MG63 (cell line): Measurements from ENCODE around the gene ICAM5. TPM values are rescaled to one million over a fixed set of nuclear protein-coding genes. Genes with fewer than 3 reads are reported as not detected.

ENCODE experiments used
- DNase-seq: peaks from one replicate; pipeline ENCODE4 v3.0.0-alpha.2; 2020
- H3K27me3 ChIP-seq: fragments of 250-450 bp; sonication (Bioruptor Pico); 2 replicates; pipeline ENCODE4 v1.5.1; 2020; ENCODE audit warnings: mild to moderate bottlenecking, moderate library complexity
- H3K36me3 ChIP-seq: fragments of 250-450 bp; sonication (Bioruptor Pico); 2 replicates; pipeline ENCODE4 v1.5.1; 2020; ENCODE audit warnings: mild to moderate bottlenecking, moderate library complexity
- H3K4me3 ChIP-seq: fragments of 250-450 bp; sonication (Bioruptor Pico); 2 replicates; pipeline ENCODE4 v1.5.1; 2020; ENCODE audit warnings: mild to moderate bottlenecking, moderate library complexity
- H3K9me3 ChIP-seq: fragments of 250-450 bp; sonication (Bioruptor Pico); 2 replicates; pipeline ENCODE4 v1.5.1; 2020; ENCODE audit warnings: mild to moderate bottlenecking, moderate library complexity
- total RNA-seq: library from RNA; depleted of rRNA; stranded (reverse); fragments of >200 nt; shearing (Covaris generic); gene quantifications from 2 replicates; pipeline ENCODE4 v1.2.3, GENCODE V29; 2014; ENCODE audit warnings: low replicate concordance; rRNA removed

ICAM5 gene
- total RNA-seq, 1 experiment from 2014 or later, result not detected

- H3K36me3 ChIP-seq, result no peaks in the 10 kb centered on the region
- H3K9me3 ChIP-seq, result 0 out of 2 replicates have a peak, but pooled peaks cover 2% of the 10 kb centered on the region
- no peak for DNase-seq
- H3K27me3 ChIP-seq, result no peaks in the 10 kb centered on the region
- H3K4me3 ChIP-seq, result no peak within 1 kb of the TSS
These were observed 49.7 kb downstream of the ICAM5 start, which contains the start of gene ICAM3 for GRCh38 chr19:10339380-10339960. Gene ICAM3 (minus strand): TSS chr19:10339624. CDS start chr19:10339614, 10 bp downstream.

- Histone ChIP-seq H3K36me3 (no peaks in the 10 kb centered on the region), H3K4me3 (no peak overlapping the region), H3K27me3 (no peaks in the 10 kb centered on the region), H3K9me3 (0 out of 2 replicates have a peak, but pooled peaks cover 2% of the 10 kb centered on the region)
- DNase-seq, result no peak
These were observed 50.2 kb downstream of the ICAM5 start for GRCh38 chr19:10339977-10340376.

- Histone ChIP-seq H3K4me3 (no peak overlapping the region), H3K9me3 (no peaks in the 10 kb centered on the region), H3K36me3 (no peaks in the 10 kb centered on the region), H3K27me3 (no peaks in the 10 kb centered on the region)
- DNase-seq, result no peak
These were observed 53.7 kb downstream of the ICAM5 start for GRCh38 chr19:10343495-10343894.

- Histone ChIP-seq H3K36me3 (peaks cover 6% of the 10 kb centered on the region; the same call in 1 of the 2 replicates), H3K4me3 (no peak overlapping the region), H3K27me3 (no peaks in the 10 kb centered on the region), H3K9me3 (no peaks in the 10 kb centered on the region)
- DNase-seq, result peak; percentile 58
These were observed 55.0 kb downstream of the ICAM5 start for GRCh38 chr19:10344780-10345179.

Other genes with a start within 250 kb of the ICAM5 start
- gene SHFL, start 203.6 kb upstream of the ICAM5 start, total RNA-seq, result 22.5 and 28.9 TPM in 2 replicates
- not detected in 2 replicates for gene ANGPTL6, start 187.3 kb upstream of the ICAM5 start, total RNA-seq
- 128 and 155 TPM in 2 replicates for gene PPAN, start 183.6 kb upstream of the ICAM5 start, total RNA-seq
- 2.0 and 5.9 TPM in 2 replicates for gene P2RY11, start 178.3 kb upstream of the ICAM5 start, total RNA-seq
- 677 and 743 TPM in 2 replicates for gene EIF3G, start 170.1 kb upstream of the ICAM5 start, total RNA-seq
- 73.4 and 138 TPM in 2 replicates for gene DNMT1, start 95.0 kb upstream of the ICAM5 start, total RNA-seq
- 14.0 and 14.6 TPM in 2 replicates for gene S1PR2, start 58.6 kb upstream of the ICAM5 start, total RNA-seq
- gene MRPL4, start 37.7 kb upstream of the ICAM5 start, total RNA-seq, result 188 and 218 TPM in 2 replicates
- 3.8 and 5.1 TPM in 2 replicates for gene ICAM1, start 18.8 kb upstream of the ICAM5 start, total RNA-seq
- gene ICAM4, start 3.0 kb upstream of the ICAM5 start, total RNA-seq, result not detected in 2 replicates
- gene ZGLP1, start 19.9 kb downstream of the ICAM5 start, total RNA-seq, result 0.43 TPM in 1 of 2 replicates, not detected in the other
- 30.8 and 43.8 TPM in 2 replicates for gene FDX2, start 26.1 kb downstream of the ICAM5 start, total RNA-seq
- 21.0 and 30.3 TPM in 2 replicates for gene RAVER1, start 43.6 kb downstream of the ICAM5 start, total RNA-seq
- gene ICAM3, start 49.7 kb downstream of the ICAM5 start, total RNA-seq, result 20.4 and 31.7 TPM in 2 replicates
- 87.9 and 124 TPM in 2 replicates for gene TYK2, start 90.6 kb downstream of the ICAM5 start, total RNA-seq
- 485 and 519 TPM in 2 replicates for gene CDC37, start 113.6 kb downstream of the ICAM5 start, total RNA-seq
- gene PDE4A, start 130.6 kb downstream of the ICAM5 start, total RNA-seq, result 3.1 and 5.5 TPM in 2 replicates
- gene KEAP1, start 213.4 kb downstream of the ICAM5 start, total RNA-seq, result 172 and 247 TPM in 2 replicates
- gene S1PR5, start 227.5 kb downstream of the ICAM5 start, total RNA-seq, result not detected in 2 replicates